KG1 (cell line): ENCODE measurements around the gene CCT3.
"Not testable (repeated sequence)": the region's sequence is repeated elsewhere in the genome, so short reads cannot be mapped to it uniquely, and the experiment has no call there.

ENCODE experiments used
- DNase-seq: peaks from one replicate; lab custom pipeline; 2025; lab: John Stamatoyannopoulos, UW

CCT3 gene

GRCh38 chr1:156368889-156369684, 31.0 kb upstream of the CCT3 start, which contains the start of gene RHBG:
Gene RHBG, plus strand, starts transcription at chr1:156369211. Its CDS starts 39 bp downstream, at chr1:156369250.
- no peak for DNase-seq

GRCh38 chr1:156368157-156368658, 30.1 kb upstream of the CCT3 start:
- DNase-seq = no peak

GRCh38 chr1:156367383-156368156, 29.5 kb upstream of the CCT3 start:
- DNase-seq = no peak

GRCh38 chr1:156366378-156367166, 28.5 kb upstream of the CCT3 start:
- no peak for DNase-seq

GRCh38 chr1:156365754-156366153, 27.7 kb upstream of the CCT3 start:
- DNase-seq = no peak

GRCh38 chr1:156360534-156360933, 22.4 kb upstream of the CCT3 start:
- no peak for DNase-seq

- DNase-seq = no peak
Measured at GRCh38 chr1:156359973-156360372, 21.9 kb upstream of the CCT3 start.

DNA sequence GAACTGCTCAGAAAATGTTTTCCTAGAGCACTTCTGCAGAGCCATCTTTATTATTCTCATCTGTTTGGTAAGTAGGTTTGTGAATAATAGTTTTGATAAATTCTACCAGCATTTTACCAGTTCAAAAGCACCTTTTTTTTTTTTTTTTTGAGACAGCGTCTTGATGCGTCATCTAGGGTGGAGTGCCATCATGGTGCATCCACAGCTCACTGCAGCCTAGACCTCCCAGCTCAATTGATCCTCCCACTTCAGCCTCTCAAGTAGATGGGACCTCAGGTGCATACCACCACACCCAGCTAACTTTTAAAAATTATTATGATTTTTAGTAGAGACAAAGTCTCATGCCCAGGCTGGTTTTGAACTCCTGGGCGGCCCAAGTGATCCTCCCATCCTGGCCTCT, 21.2 kb upstream of the CCT3 start:
- no peak for DNase-seq

GRCh38 chr1:156358641-156359040, 20.5 kb upstream of the CCT3 start:
- no peak for DNase-seq

- no peak for DNase-seq
Measured at GRCh38 chr1:156357977-156358376, 19.9 kb upstream of the CCT3 start.

GRCh38 chr1:156356875-156357534, 18.9 kb upstream of the CCT3 start:
- DNase-seq = no peak

DNA sequence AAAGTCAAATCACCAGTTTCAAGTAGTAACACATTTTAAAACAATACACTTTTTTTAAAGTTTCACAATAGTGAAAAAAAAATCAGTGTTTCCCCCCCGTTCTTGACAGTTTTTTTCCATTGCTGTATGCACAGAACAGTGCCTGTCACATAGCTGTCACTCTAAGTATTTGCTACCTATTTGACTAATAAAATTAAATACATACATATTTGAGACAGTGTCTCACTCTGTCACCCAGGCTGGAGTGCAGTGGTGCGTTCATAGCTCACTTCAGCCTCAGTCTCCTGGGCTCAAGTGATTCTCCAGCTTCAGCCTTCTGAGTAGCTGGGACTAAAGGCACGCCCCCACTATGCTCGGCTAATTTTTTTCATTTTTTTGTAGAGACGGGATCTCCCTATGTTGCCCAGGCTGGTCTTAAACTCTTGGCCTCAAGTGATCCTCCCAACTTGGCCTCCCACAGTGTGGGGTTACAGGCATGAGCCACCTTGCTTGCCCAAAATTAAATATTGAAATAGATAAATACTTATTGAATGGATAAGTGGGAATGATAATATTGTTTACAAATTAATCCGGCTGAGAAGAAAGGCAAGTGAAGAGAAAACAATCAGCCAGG, 18.3 kb upstream of the CCT3 start:
- no peak for DNase-seq

GRCh38 chr1:156352481-156352880, 14.4 kb upstream of the CCT3 start:
- DNase-seq = not testable (repeated sequence)

- DNase-seq = no peak
Measured at GRCh38 chr1:156347331-156347730, 9.2 kb upstream of the CCT3 start.

GRCh38 chr1:156346636-156347035, 8.5 kb upstream of the CCT3 start:
- DNase-seq = no peak

DNA sequence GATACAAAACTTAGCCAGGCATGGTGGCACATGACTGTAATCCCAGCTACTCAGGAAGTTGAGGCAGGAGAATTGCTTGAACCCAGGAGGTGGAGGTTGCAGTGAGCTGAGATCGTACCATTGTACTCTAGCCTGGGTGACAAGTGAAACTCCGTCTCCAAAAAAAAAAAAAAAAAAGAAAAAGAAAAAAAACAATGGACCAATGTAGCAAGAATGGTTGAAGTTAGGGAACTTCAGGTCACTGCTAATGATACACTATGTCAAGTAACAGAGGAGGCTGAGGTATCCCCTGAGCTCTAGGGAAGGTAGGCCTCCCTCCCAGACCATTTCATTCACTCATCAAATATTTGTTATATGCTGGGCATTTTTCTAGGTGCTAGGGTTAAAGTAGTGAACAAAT, 7.9 kb upstream of the CCT3 start:
- not testable (repeated sequence) for DNase-seq

DNA sequence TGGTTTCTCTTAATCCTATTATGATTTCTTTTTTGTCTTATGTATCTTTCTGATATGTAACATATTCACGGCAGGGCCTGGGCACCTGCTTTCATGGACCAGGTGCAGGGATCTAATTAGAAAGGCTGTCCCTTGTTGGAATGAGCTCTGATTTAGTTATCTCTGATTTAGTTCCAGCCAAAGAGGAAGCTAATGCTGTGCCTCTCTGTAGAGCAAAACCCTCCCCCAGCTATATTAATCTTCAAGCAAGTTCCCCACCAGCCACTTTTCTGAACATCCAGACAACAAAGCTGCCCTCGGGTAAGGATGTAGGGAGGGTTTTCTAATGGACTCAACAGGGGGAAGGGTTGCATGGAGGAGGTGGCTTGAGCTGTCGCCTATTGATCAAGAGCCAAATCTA, 6.3 kb upstream of the CCT3 start:
- DNase-seq = no peak

- no peak for DNase-seq
Measured at GRCh38 chr1:156342166-156342955, 4.3 kb upstream of the CCT3 start.

DNA sequence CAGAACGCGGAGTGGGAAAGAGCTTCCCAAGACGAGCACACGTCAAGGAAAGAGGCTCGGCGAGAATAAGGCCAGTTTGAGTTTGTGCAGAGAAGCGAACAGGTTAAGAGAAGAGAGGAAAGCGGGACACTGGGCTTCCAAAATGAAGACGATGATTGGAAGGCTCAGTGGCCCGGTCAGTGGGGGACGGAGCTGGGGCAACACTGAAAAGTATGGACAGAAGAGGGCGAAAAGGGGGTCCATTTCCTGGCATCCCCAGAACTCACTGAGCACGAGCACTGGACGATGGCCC, 258 bp downstream of the CCT3 start:
- DNase-seq = no peak

- DNase-seq = no peak
Measured at GRCh38 chr1:156337052-156337887, 822 bp downstream of the CCT3 start.
